GM19043 (cell line): ENCODE results near the gene COASY.

ENCODE experiments used
- ATAC-seq: cut with Tn5 transposase; IDR thresholded peaks from one replicate; pipeline ENCODE4 v1.9.1; 2021; ENCODE audit warnings: low read depth; ENCODE audit not compliant: unreplicated experiment

Gene COASY

DNA sequence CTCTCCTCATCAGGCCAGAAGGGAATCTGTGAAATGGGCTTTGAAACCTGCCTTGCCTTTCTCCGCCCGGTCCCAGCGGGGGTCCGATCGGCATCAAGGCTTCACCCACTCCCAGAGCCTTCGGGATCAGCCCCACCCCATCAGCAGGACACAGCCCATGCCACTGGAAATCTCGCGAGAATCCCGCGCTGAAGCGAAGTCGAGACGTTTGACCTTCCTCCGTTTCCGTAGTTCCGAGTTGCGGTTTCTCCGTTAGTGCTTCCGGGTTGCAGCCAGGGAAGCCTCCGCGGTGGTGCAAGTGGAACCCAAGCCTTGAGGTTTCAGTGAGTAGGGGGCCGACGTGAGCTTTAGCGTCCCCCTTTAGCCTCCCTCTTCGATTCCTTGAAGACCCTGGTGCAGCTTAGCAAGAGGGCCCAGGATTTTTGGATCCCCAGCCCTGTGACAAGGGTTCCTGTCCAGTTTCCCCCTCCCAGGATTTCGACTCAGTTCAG lies at the start of gene COASY:
TSS of gene COASY (plus strand) at position 252 of the 491 bp plus-strand sequence. CDS start 475 bp downstream, outside the sequence.
- no peak for ATAC-seq

DNA sequence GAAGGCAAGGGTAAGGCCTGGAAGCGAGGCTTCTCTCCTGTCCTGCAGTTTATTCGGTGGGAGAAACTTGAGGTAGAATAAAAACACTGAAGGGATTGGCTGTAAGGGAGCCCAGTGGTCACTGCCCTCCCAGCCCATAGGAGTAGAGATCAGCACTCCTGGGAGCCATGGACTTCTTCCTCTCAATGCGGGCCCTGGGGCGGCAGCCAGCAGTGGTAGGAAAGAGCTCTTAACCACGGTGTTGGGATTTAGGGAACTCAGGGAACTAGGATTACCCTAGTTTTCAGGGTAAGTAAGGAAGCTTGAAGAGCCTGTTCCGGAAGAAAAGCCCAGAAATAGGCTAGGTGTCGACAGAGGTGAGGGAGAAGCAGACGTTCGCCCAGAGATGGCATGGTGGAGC lies 49.7 kb upstream of the COASY start:
- no peak for ATAC-seq

DNA sequence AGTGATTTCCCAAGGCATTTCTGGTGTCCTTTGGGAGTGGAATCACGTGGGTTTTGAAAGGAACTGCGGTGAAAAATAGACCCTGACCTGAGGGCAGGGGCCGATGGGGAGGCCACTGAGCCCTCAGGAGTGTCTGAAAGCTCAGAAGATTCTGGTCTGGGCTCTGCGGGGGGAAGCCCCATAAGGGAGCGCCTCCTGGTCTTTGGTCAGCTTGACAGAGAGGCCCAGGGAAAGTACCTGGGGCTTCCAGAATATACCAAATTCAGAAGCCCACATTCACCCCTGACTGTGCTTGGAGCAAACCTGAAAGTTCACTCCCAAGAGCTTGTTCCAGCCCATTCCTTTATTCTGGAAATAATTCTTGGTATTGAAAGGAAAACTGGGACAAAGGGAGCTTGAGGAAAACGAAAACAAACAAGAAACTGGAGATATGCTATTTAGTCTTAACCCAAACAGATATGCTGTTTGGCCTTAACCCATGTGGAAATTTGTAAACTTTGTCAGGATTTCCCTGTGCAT lies 49.2 kb upstream of the COASY start:
- ATAC-seq, result no peak

DNA sequence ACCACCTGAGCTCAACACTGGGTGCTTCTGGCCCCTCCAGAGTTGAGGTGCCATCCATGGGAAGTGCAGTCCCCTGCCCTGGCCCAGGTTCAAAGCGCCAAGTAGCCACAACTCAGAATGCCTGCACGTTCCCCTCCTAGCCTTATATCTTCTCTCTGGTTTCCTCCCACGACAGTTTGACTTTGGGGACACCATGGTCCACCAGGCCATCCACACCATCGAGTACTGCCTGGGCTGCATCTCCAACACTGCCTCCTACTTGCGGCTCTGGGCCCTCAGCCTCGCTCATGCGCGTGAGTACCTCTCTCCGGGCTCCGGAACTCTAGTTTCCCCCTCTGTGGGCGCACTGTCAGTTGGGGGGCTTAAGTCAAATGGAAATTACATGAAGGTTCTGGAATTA lies 48.3 kb upstream of the COASY start:
- ATAC-seq, result no peak

- ATAC-seq, result no peak
Measured at GRCh38 chr17:42514279-42514678, 47.7 kb upstream of the COASY start.

DNA sequence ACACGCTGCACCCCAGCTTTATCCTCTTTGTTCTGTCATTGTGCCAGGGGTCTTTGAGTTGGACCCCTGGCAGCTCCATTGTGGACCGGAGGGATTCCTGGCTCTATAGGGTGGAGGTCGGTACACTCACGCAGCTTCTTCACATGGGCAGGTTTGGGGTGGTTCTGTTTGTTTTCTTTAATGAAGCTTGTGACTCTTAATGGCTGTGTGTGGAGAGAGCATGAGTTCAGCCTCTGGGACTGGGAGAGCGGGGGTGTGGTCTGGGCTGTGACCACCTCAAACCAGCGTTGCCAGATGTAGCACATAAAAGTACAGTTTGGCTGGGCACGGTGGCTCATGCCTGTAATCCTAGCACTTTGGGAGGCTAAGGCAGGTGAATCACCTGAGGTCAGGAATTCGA lies 47.1 kb upstream of the COASY start:
- ATAC-seq, result no peak

DNA sequence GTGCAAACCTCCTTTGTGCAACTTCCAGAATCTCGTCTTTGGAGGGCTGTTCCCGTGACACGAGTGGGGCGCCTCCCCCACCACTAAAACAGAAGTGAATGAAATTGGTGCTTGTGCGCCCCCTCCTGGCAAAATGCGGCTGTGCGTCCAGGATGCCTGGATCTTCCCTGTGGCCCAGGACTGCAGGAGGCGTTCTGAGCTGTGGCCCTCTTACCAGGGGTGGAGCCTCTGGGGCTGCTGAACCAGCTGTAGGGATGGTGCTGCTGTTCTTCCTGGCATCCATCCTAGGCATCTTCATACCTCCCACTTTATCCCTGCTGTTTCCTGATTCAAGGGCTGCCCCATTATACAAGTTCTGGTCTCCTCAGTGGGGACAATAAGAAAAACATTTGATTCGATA lies 44.4 kb upstream of the COASY start:
- no peak for ATAC-seq

DNA sequence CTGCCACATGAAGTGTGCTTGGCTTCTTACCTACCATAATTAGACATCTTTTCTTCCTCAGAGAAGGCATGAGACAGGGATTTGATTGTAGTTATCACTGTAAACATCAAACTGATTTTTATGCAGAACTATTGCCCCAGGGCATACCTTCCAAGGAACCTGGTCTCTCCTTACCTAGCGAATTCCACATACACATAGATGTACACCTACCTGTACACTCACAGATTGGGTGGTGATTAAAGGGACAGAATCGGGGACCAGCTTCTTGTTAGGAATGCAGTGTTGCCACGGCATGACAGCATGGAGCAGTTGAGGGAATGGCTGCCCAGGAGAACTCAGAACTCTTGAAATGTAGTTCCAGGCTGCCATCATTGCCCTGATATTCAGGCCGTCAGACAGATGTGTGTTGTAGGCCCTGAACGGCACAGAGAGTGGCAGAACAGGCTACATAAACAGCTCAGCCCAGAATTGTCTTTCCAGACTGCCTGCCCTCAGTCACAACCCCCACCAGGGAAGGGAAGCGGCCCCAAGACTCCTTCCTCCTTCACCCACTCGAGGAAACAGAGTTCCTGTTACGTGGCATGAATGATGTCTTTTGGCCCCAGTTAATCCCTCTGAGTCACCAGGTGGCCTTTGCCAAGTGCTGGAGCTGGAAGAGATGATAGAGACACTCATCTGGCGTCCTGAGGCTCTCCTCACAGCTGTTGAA lies 43.7 kb upstream of the COASY start:
- ATAC-seq, result no peak

- ATAC-seq, result no peak
Measured at GRCh38 chr17:42518755-42519545, 43.0 kb upstream of the COASY start.

- no peak for ATAC-seq
Measured at GRCh38 chr17:42519546-42520491, 42.1 kb upstream of the COASY start.

- no peak for ATAC-seq
Measured at GRCh38 chr17:42520540-42520951, 41.4 kb upstream of the COASY start.

GRCh38 chr17:42521036-42521435 lies 40.9 kb upstream of the COASY start:
- ATAC-seq, result no peak

DNA sequence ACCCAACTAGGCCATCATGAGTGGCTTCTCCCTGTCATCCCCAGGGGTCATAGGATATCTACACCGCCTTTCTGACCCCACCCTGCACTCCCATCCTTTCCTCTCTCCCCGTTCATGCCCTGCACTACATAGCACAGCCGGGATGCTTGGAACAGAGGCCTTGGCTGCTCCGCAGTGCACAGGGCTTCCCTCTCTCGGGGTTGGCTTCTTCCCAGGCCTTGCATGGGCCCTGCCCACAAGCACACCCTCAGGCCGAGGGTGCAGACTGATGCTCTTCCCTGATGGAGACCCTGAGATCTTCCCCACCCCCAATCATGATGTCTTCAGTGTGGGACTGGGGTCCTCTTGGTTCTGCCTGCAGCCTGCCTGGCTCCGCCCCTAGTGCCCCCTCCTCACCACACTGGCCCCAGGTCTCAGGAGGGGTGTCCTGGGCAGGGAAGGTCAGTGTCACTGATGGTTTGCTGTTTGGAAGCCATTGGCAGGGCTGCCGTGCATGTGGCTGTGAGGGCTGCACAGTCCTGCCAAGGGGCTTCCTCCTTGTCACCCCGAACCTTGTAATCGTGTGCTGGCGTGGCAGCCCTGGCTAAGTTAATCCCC lies 40.2 kb upstream of the COASY start:
- ATAC-seq, result no peak

DNA sequence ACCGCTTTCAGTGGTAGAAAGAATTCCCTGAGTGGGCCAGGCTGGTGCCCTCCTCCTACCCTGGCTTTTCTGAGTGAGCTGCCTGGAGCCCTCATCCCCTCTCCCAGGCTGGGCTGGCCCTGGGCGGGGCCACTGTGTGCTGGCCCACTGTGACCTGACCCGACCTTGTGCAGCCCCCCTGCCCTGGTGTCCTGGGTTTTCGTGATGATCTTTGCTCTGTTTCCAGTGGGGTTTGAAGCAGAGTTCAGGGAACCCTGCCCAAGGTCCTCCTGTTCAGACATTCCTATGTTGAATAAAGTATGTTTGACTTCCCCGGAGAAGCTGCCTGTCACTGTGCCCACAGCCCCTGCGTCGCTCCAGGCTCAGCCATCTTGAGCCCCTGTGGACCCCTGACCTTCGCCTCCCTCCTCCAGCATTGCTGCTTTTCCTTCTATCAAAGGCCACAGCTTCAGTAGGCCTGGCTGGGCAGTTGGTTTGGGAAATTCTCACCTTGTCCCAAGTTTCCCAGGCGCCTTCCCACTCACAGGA lies 39.6 kb upstream of the COASY start:
- no peak for ATAC-seq

GRCh38 chr17:42522798-42523278 lies 39.1 kb upstream of the COASY start:
- ATAC-seq, result no peak

DNA sequence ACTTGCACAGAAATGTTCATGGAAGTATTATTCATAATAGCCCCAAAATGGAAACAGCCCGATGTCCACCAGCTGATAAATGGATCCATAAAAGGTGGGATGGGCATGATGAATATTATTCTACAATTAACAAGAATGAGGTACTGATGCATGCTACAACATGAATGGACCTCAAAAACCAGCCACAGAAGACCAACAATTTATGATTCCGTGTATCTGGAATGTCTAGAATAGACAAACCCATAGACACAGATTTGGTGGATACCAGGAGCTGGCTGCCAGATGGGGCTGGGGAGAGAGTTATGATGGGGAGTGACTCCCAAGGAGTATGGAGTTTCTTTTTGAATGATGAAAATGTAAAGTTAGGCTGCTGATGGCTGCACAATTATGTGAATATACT lies 36.7 kb upstream of the COASY start:
- no peak for ATAC-seq

GRCh38 chr17:42526031-42526444 lies 35.9 kb upstream of the COASY start:
- ATAC-seq, result no peak

DNA sequence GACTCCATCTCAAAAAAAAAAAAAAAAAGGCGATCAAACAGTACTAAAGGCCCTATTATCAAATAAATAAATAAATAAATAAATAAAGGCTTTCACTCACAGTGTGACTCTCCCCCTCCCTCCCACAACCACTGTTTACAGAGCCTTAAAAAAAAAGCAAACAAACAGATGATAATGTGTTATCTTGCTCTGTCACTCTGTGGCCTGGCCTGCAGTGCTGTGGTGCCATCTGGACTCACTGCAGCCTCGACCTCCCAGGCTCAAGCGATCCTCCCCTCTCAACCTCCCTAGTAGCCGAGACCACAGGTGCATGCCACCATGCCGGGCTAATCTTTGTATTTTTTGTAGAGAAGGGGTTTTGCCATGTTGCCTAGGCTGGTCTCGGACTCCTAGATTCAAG lies 34.0 kb upstream of the COASY start:
- no peak for ATAC-seq

DNA sequence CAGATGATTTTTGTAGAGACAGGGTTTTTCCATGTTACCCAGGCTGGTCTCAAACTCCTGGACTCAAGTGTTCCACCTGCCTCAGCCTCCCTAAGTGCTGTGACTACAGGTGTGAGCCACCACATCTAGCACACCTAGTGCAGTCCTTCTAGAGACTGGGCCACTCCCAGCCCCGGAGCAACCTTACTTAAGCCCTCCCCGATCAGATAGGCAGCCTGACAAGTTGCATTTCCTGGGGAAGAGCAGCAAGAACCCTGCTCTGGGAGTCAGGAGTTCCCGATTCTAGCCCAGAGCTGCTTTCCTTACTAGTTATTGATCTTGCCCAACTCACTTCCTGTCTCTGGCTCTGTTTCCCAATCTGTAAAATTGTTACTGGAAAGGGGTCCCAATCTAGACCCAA lies 32.9 kb upstream of the COASY start:
- no peak for ATAC-seq

- no peak for ATAC-seq
Measured at GRCh38 chr17:42530952-42531454, 30.9 kb upstream of the COASY start.
